Measurements from ENCODE around the gene ADGRG1. TPM values are rescaled to one million over a fixed set of nuclear protein-coding genes. Genes with fewer than 3 reads are reported as not detected.

ADGRG1 gene
- total RNA-seq, 1 donor, result 1.3 TPM

DNA sequence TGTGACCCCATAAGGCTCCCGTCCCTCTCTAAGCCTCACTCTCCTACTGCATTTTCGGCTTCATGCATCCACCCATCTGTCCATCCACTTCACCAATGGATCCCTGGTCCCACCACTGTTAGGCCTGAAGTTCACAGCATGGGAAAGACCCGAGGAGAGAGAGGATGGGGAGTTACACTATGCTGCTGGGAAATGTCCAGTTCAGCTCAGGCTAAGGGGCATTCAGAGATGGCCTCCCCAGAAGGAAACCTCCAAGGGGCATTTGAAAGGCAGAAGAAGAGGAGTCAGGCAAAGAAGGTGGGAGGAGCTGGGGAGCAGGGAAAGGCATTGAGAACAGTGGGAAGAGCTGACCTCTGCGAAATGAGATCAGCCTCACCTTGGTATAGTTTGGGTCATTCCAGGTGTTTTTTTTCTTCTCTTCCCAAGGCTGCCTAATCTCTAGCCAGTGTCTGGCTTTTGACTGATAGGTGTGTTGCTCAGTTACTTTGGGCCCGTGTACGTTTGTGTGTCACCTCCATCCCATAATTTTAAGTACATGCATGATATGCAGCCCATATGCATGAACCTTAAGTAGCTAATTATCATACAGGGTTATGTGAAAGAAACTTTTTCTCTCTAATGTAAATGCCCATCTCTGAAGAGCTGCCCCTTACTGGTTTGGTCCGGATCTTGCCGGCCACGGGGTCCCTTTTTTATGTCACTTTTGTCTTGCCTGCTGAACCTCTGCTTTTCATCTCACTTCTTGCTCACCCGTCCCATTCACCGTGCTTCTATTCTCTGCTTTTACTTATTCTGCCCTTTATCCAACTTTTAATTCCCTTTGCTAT is 54.6 kb downstream of the ADGRG1 start:
- DNase-seq (ENCODE audit: low read depth), result no peak
- no peak for TF ChIP-seq CTCF (IDR thresholded peaks at IDR 0.05; ENCODE audit: insufficient read depth, low read depth, low read length)
- no peak overlapping the region for H3K4me3 ChIP-seq (ENCODE audit: low read depth, low read length)

DNA sequence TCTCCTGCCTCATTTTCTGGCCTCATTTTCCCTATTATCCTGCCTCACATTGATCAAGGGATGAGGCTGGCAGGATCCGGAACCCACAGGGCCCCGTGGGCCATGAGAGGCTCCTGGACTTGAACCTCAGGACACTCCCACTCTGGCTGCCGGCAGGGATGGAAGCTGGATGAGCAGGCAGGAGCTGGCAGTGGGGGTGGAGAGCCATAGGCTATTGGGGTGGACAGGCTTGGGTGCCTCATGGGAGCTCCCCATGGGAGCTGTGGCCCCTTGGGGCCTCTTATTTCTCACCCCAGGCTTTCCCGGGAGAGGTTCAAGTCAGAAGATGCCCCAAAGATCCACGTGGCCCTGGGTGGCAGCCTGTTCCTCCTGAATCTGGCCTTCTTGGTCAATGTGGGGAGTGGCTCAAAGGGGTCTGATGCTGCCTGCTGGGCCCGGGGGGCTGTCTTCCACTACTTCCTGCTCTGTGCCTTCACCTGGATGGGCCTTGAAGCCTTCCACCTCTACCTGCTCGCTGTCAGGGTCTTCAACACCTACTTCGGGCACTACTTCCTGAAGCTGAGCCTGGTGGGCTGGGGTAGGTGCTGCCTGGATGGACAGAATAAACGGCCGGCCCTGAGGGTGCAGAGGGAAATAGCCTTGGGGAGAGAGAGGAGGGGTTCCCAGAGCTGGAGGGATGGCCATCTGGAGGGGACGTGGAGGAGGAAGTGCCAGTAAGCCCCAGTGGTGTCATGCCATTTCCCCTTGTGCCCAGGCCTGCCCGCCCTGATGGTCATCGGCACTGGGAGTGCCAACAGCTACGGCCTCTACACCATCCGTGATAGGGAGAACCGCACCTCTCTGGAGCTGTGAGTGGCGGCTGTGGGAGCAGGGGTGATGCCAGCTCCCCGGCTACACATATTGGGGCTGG is 55.5 kb downstream of the ADGRG1 start:
- no peak for DNase-seq (ENCODE audit: low read depth)
- H3K4me3 ChIP-seq (ENCODE audit: low read depth, low read length), result no peak overlapping the region
- no peak for TF ChIP-seq CTCF (IDR thresholded peaks at IDR 0.05; ENCODE audit: insufficient read depth, low read depth, low read length)

- no peak overlapping the region for H3K4me3 ChIP-seq (ENCODE audit: low read depth, low read length)
- TF ChIP-seq CTCF (IDR thresholded peaks at IDR 0.05; ENCODE audit: insufficient read depth, low read depth, low read length), result no peak
- no peak for DNase-seq (ENCODE audit: low read depth)
Measured at GRCh38 chr16:57684626-57685358, 56.4 kb downstream of the ADGRG1 start.

DNA sequence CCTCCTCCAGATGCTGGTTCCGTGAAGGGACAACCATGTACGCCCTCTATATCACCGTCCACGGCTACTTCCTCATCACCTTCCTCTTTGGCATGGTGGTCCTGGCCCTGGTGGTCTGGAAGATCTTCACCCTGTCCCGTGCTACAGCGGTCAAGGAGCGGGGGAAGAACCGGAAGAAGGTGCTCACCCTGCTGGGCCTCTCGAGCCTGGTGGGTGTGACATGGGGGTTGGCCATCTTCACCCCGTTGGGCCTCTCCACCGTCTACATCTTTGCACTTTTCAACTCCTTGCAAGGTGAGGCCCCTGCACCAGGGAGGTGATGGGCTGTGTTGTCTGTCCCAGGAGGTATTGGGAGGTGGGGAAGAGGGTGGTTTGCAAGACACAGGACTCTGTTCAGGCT is 57.2 kb downstream of the ADGRG1 start:
- no peak for DNase-seq (ENCODE audit: low read depth)
- H3K4me3 ChIP-seq (ENCODE audit: low read depth, low read length), result no peak overlapping the region
- no peak for TF ChIP-seq CTCF (IDR thresholded peaks at IDR 0.05; ENCODE audit: insufficient read depth, low read depth, low read length)

DNA sequence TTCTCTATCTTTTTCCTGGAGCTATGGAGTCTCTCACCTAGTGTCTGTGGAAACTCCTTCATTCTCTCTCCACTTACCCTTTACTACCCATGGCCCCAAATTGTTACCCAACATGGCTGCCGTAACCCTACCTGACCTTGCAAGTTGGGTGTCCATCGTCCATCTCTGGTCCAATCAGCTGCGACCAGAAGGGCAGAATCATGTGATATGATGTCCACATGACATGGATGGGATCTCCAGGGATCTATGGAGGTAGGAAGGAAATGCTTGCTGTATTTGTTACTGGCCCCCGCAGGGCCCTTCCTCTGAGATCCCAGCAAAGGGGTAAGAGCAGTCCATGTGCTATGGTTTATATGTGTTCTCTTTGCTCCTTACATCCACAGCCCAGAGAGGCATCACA is 58.1 kb downstream of the ADGRG1 start:
- DNase-seq (ENCODE audit: low read depth), result no peak
- H3K4me3 ChIP-seq (ENCODE audit: low read depth, low read length), result no peak overlapping the region
- TF ChIP-seq CTCF (IDR thresholded peaks at IDR 0.05; ENCODE audit: insufficient read depth, low read depth, low read length), result no peak

DNA sequence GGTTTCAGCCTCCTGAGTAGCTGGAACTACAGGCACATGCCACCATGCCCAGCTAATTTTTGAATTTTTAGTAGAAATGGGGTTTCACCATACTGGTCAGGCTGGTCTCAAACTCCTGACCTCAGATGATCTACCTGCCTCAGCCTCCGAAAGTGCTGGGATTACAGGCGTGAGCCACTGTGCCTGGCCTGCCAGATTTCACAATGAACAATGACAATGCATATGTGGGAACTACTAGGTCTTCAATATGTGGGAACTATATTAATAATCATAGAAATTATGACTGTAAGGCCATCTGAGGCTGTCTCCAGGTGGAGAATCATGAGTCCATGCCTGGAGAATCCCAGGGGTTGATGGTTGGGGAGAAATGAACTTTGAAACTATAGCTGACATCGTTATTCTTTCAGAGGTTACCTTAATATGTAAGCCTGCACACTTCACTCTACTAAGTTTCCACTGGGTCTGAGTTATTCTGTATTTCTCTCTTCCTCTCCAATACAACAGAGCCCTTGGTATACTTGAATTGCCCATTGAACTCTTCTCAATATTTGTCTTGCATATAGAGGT is 59.0 kb downstream of the ADGRG1 start:
- H3K4me3 ChIP-seq (ENCODE audit: low read depth, low read length), result no peak overlapping the region
- no peak for DNase-seq (ENCODE audit: low read depth)
- no peak for TF ChIP-seq CTCF (IDR thresholded peaks at IDR 0.05; ENCODE audit: insufficient read depth, low read depth, low read length)

Data from fibroblast of villous mesenchyme (primary cell).